Adrenal gland (tissue), 5 donors: ENCODE data around the gene TGFBR3.

ENCODE experiments used
- CTCF ChIP-seq, 6 experiments: fragments of 450-650 bp in 4 of 6; fragments of 200-600 bp in 2 of 6; sonication (generic) in 1 of 6; IDR thresholded peaks; 1 replicate in 5 of 6; 2 replicates in 1 of 6; pipeline versions ENCODE4 v1.5.1 to v1.8.0; 2016 to 2021; ENCODE audit warnings: antibody characterized with exemption in 6 of 6, mild to moderate bottlenecking in 2 of 6, moderate library complexity in 1 of 6
- POLR2A ChIP-seq, 2 donors: fragments of 450-650 bp; IDR thresholded peaks; one replicate each; pipeline ENCODE4 v1.6.1; 2017; ENCODE audit warnings: antibody characterized with exemption in 2 of 2, mild to moderate bottlenecking in 2 of 2, moderate library complexity in 1 of 2
- donor health status: DM: no; HTN: no; CAD: no.

DNA sequence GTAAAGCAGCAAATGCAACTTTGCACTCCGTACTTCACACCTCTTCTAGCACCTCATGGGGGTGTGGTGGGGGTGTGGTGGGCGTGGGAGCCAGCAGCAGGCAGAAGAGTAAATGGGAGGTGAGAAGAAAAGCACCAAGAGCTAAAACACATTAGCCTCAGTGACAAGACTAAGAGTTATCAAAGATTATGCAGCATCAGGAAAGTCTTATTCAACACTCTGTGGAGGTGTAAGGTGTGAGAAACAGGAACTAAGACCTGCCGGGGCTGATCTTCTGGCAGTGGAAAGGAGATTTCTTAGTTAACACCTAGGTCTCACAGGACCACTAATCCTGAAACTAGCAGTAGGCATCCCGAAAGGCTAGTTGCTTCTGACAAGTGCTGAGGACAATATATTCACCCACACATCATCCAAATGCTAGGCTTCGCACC lies 9.9 kb downstream of the TGFBR3 start:
- TF ChIP-seq CTCF (IDR thresholded peaks at IDR 0.05) (no peak), POLR2A (IDR thresholded peaks at IDR 0.05) (no peak)
